Left renal pelvis (tissue), 4 donors: Measurements from ENCODE around the gene GPATCH1. TPM values are rescaled to one million over a fixed set of nuclear protein-coding genes. Genes with fewer than 3 reads are reported as not detected.
"Not testable (repeated sequence)": the region's sequence is repeated elsewhere in the genome, so short reads cannot be mapped to it uniquely, and the experiment has no call there.

Experiments used
- DNase-seq, 4 donors: peaks; one replicate each; pipeline ENCODE4 v3.0.0-alpha.2; 2013; ENCODE audit warnings: low read depth in 4 of 4, low spot score in 3 of 4
- polyA plus RNA-seq, 4 donors: library from polyadenylated mRNA; unstranded; fragments of 120-200 nt; gene quantifications; one replicate each; pipeline ENCODE4 v1.2.1, GENCODE V29; 2013; ENCODE audit not compliant: insufficient read length in 4 of 4

Gene GPATCH1
- polyA plus RNA-seq, 4 donors = 9.9 to 17.5 (median 12.8) TPM

DNA sequence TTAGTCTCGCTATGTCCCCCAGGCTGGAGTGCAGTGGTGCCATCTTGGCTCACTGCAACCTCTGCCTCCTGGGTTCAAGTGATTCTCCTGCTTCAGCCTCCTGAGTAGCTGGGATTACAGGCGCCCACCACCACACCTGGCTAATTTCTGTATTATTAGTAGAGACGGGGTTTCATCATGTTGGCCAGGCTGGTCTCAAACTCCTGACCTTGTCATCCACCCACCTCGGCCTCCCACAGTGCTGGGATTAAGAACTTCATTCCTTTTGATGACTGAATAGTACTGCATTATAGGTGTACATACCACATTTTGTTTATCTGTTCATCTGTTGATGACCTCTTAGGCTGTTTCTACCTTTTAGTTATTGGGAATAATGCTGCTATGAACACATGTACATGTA, 71.6 kb downstream of the GPATCH1 start:
- DNase-seq = not testable (repeated sequence)

DNA sequence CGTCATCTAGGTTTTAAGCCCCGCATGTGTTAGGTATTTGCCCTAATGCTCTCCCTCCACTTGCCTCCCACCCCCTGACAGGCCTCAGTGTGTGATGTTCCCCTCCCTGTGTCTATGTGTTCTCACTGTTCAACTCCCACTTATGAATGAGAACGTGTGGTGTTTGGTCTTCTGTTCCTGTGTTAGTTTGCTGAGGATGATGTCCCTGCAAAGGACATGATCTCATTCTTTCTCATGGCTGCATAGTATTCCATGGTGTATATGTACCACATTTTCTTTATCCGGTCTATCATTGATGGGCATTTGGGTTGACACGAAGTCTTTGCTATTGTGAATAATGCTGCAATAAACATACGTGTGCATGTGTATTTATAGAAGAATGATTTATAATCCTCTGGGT, 73.3 kb downstream of the GPATCH1 start:
- not testable (repeated sequence) for DNase-seq

GRCh38 chr19:33156334-33156733, 75.4 kb downstream of the GPATCH1 start:
- no peak for DNase-seq

DNA sequence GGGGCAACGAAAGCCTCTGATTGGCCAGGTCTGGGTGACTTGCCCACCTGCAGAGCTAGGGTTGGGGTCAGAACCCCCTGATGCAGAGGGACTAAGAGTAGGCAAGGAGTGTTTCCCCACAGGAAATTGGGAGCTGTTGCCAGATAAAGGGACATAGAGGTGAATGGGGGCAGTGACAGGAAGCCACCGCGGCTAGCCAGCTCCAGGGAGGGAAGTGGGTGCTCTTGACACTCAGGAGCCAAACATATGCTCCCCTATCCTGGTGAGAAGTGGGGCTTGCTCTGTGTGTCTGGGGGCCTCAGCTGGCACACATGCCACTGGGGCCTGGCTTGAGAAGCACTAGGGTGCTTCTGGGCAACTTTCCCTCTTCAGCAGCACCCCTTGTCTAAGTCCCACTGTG, 76.9 kb downstream of the GPATCH1 start:
- no peak for DNase-seq

GRCh38 chr19:33158365-33158764, 77.4 kb downstream of the GPATCH1 start:
- DNase-seq = no peak

- no peak for DNase-seq
These were observed 78.2 kb downstream of the GPATCH1 start for GRCh38 chr19:33159149-33159548.

DNA sequence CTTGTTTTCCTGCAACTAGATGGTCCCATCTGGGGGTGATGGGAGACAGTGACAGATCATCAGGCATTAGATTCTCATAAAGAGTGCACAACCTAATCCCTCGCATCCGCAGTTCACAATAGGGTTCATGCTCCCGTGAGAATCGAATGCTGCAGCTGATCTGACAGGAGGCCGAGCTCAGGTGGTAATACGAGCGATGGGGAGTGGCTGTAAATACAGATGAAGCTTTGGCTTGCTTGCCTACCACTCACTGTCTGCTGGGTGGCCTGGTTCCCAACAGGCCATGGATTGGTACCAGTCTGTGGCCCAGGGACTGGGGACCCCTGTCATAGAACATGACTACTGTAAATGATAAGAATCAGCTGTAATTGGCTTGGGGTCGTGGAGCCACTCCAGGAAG, 78.9 kb downstream of the GPATCH1 start:
- no peak for DNase-seq

- no peak for DNase-seq
These were observed 80.2 kb downstream of the GPATCH1 start for GRCh38 chr19:33161201-33161600.

DNA sequence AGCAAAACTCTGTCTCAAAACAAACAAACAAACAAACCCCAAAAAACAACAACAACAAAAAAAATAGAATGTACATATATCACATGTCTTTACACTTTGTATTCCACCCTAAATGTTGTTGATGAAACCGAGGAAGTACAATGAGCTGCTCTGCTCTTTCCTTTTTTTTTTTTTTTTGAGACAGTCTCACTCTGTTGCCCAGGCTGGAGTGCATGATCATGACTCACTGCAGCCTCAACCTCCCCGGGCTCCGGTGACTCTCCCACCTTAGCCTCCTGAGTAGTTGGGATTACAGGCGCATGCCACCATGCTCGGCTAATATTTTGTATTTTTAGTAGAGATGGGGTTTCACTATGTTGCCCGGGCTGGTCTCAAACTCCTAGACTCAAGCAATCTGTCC, 82.5 kb downstream of the GPATCH1 start:
- no peak for DNase-seq

GRCh38 chr19:33166037-33166436, 85.1 kb downstream of the GPATCH1 start:
- not testable (repeated sequence) for DNase-seq

- no peak for DNase-seq
These were observed 86.5 kb downstream of the GPATCH1 start for GRCh38 chr19:33167438-33167837.

- DNase-seq = no peak
These were observed 87.5 kb downstream of the GPATCH1 start for GRCh38 chr19:33168528-33168927.

GRCh38 chr19:33171222-33171795, 90.3 kb downstream of the GPATCH1 start:
- no peak for DNase-seq

- DNase-seq = no peak
These were observed 91.0 kb downstream of the GPATCH1 start for GRCh38 chr19:33171916-33172359.

- no peak for DNase-seq
These were observed 93.2 kb downstream of the GPATCH1 start for GRCh38 chr19:33174186-33174585.

- no peak for DNase-seq
These were observed 94.3 kb downstream of the GPATCH1 start for GRCh38 chr19:33175156-33175782.

DNA sequence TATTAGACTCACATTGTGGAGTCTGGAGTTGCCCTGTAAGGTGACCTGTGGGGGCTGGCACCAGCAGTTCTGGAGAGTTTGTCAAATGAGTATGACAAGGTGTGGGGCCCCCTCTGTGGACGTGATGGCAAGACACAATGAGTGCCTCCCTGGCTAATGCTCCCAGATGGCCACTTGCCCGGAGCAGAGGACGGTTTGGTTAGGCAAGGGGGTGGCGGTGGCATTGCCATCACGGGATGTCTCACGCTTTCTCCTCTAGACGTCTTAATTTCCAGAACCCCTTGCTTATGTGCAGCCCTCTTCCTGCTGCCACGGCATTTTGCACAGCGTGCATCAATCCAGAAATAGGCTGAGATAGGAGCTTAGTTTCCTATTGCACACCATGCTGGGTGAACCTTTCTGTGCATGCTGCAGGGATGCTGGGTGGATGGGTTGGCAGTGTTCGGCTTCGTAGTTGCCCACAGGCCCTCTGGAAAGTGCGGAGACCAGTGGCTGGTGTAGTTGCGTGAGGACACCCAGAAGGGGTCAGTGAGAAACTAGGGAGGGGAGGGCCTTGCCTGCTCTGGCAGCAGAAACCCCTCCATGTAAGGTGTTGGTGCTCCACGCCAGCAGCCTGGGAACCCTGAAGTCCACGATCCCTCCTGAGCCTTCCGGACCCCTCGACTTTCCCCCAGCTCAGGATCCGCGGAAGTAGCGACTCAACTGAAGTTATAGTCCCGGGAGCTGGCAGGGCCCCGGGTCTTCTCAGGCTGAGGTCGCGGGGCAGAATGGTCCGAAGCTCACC, 95.1 kb downstream of the GPATCH1 start:
- DNase-seq = no peak

DNA sequence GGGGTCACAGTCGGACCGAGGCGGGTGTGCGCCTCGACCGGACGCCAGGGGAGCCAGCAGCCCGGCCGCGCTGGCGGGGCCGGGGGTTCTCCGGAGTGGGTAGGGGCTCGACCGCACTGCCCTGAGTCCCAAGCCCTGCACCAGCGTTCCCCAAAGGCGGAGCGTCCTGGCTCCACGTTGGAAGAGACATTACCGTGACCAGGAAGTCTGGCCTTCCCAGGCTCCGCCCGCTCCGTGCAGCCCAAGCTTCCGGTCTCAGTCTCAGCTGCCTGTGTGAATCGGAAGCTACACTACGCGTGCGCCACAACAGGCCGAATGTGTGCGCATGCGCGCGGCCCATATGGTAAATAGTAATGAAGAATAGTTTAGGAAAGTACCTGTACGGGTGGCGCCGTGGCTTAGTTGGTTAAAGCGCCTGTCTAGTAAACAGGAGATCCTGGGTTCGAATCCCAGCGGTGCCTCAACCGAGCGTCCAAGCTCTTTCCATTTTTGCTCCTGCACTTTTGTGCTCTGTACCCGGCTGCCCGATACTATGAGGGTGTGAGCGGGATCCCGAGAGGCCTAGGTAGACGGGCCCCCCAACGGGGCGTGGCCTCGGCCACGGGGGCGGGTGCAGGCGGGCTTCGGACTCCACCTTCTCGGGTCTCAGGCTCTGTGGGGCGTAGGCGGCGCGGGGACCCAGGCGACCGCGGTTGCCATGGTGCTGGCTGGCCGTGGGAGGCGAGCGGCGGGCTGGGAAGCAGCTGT, 95.9 kb downstream of the GPATCH1 start:
- peak; percentile 96 to 97 (median 96) for DNase-seq

- DNase-seq = peak in 1 of 4 donors; percentile 50
These were observed 96.5 kb downstream of the GPATCH1 start for GRCh38 chr19:33177417-33177979.
